ENCODE measurements around the gene STX2. TPM values are rescaled to one million over a fixed set of nuclear protein-coding genes. Genes with fewer than 3 reads are reported as not detected.

STX2 gene
- total and polyA plus RNA-seq, 10 of the 15 experiments (the other 5 are each of a cell fraction or from before 2014, with no cell fraction given): 6.0 to 22.2 (median 10.0) TPM

DNA sequence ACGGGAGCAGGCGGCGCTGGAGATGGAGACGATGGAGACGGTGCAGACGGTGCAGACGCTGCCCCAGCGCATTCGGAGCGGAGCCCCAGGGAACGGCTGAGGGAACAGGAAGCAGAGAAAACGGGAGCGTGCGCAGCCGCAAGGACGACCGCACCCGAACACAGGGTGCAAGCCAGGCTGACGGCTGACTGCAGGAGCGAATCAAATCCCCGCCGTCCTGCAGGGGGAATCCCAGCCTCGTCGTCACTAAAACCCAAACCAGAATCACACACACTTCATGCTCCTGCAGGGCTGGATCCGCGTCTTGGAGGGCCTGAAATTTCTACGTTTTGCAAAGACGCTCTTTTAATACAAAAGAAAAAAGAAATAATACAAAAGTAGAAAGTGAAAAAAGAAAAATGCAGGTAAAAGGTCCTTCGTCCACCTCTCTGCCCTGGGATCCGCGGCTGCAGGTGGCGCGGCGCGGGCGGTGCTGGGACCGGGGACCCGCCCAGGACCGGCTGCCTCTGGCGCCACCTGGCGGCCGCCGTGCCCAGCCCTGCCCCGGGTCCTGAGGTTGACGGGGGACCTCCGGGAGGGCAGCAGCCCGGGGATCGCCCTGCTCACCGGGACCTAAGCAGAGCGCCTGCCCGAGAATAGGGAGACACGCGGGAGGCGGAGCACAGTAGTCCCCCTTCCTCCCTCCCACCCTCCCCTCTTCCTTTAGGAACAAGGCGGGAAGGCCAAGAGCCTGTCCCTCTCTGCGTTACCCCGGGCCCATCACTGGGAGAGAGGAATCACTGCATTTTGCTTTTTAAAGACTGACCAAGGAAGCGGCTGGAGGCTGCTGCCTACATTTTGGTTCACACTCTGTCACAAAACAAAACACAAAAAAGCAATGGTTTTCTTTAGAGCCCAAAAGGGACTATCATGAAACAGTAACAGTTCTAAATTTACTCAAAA lies 20.1 kb downstream of the STX2 start (continued):
- TF ChIP-seq, protein P1, sequence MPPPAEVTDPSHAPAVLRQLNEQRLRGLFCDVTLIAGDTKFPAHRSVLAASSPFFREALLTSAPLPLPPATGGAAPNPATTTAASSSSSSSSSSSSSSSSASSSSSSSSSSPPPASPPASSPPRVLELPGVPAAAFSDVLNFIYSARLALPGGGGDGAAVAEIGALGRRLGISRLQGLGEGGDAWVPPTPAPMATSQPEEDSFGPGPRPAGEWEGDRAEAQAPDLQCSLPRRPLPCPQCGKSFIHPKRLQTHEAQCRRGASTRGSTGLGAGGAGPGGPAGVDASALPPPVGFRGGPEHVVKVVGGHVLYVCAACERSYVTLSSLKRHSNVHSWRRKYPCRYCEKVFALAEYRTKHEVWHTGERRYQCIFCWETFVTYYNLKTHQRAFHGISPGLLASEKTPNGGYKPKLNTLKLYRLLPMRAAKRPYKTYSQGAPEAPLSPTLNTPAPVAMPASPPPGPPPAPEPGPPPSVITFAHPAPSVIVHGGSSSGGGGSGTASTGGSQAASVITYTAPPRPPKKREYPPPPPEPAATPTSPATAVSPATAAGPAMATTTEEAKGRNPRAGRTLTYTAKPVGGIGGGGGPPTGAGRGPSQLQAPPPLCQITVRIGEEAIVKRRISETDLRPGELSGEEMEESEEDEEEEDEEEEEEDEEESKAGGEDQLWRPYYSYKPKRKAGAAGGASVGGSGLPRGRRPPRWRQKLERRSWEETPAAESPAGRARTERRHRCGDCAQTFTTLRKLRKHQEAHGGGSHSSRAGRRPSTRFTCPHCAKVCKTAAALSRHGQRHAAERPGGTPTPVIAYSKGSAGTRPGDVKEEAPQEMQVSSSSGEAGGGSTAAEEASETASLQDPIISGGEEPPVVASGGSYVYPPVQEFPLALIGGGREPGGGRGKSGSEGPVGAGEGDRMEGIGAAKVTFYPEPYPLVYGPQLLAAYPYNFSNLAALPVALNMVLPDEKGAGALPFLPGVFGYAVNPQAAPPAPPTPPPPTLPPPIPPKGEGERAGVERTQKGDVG (CRISPR knock-in tag; IDR thresholded peaks at IDR 0.05): no peak
- no peak for TF ChIP-seq GABPA (IDR thresholded peaks at IDR 0.05; ENCODE audit: low read depth)
- no peak for TF ChIP-seq TCF7 (IDR thresholded peaks at IDR 0.05; ENCODE audit: borderline replicate concordance)
- no peak for TF ChIP-seq NR2C1 (IDR thresholded peaks at IDR 0.05)
- TF ChIP-seq WRNIP1 (IDR thresholded peaks at IDR 0.05; ENCODE audit: borderline replicate concordance, low read depth, low read length): 0 out of 2 replicates have a peak, but pooled peaks have one; percentile 43
- 0 out of 2 replicates have a peak, but pooled peaks have one; percentile 38 for TF ChIP-seq STAT1 (conservative IDR thresholded peaks at IDR 0.05)
- TF ChIP-seq, protein P2, sequence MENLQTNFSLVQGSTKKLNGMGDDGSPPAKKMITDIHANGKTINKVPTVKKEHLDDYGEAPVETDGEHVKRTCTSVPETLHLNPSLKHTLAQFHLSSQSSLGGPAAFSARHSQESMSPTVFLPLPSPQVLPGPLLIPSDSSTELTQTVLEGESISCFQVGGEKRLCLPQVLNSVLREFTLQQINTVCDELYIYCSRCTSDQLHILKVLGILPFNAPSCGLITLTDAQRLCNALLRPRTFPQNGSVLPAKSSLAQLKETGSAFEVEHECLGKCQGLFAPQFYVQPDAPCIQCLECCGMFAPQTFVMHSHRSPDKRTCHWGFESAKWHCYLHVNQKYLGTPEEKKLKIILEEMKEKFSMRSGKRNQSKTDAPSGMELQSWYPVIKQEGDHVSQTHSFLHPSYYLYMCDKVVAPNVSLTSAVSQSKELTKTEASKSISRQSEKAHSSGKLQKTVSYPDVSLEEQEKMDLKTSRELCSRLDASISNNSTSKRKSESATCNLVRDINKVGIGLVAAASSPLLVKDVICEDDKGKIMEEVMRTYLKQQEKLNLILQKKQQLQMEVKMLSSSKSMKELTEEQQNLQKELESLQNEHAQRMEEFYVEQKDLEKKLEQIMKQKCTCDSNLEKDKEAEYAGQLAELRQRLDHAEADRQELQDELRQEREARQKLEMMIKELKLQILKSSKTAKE (IDR thresholded peaks at IDR 0.05; ENCODE audit: low read depth, poor library complexity, severe bottlenecking): no peak
- no peak for TF ChIP-seq JUND (IDR thresholded peaks at IDR 0.05; ENCODE audit: low read depth, low read length)
- TF ChIP-seq CBX5 (IDR thresholded peaks at IDR 0.05; ENCODE audit: low read depth): 0 out of 2 replicates have a peak, but pooled peaks have one; percentile 20
- no peak for TF ChIP-seq POLR2AphosphoS2 (IDR thresholded peaks at IDR 0.05; ENCODE audit: low read depth, low read length)
- TF ChIP-seq, protein P3, sequence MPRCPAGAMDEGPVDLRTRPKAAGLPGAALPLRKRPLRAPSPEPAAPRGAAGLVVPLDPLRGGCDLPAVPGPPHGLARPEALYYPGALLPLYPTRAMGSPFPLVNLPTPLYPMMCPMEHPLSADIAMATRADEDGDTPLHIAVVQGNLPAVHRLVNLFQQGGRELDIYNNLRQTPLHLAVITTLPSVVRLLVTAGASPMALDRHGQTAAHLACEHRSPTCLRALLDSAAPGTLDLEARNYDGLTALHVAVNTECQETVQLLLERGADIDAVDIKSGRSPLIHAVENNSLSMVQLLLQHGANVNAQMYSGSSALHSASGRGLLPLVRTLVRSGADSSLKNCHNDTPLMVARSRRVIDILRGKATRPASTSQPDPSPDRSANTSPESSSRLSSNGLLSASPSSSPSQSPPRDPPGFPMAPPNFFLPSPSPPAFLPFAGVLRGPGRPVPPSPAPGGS (IDR thresholded peaks at IDR 0.05; ENCODE audit: borderline replicate concordance, insufficient read depth, low read depth, low read length, poor library complexity, severe bottlenecking): no peak
- peak; percentile 14; the same call in 1 of the 2 replicates for TF ChIP-seq PAX5 (IDR thresholded peaks at IDR 0.05; ENCODE audit: borderline replicate concordance, low read depth, low read length)
- TF ChIP-seq CREB1 (IDR thresholded peaks at IDR 0.05; ENCODE audit: low read depth): peak; percentile 61; the same call in 1 of the 2 replicates
- no peak for TF ChIP-seq CHD2 (IDR thresholded peaks at IDR 0.05; ENCODE audit: borderline replicate concordance, low read depth, low read length)
- TF ChIP-seq, protein P4, sequence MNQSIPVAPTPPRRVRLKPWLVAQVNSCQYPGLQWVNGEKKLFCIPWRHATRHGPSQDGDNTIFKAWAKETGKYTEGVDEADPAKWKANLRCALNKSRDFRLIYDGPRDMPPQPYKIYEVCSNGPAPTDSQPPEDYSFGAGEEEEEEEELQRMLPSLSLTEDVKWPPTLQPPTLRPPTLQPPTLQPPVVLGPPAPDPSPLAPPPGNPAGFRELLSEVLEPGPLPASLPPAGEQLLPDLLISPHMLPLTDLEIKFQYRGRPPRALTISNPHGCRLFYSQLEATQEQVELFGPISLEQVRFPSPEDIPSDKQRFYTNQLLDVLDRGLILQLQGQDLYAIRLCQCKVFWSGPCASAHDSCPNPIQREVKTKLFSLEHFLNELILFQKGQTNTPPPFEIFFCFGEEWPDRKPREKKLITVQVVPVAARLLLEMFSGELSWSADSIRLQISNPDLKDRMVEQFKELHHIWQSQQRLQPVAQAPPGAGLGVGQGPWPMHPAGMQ (IDR thresholded peaks at IDR 0.05; ENCODE audit: borderline replicate concordance): no peak
- TF ChIP-seq, protein P5, sequence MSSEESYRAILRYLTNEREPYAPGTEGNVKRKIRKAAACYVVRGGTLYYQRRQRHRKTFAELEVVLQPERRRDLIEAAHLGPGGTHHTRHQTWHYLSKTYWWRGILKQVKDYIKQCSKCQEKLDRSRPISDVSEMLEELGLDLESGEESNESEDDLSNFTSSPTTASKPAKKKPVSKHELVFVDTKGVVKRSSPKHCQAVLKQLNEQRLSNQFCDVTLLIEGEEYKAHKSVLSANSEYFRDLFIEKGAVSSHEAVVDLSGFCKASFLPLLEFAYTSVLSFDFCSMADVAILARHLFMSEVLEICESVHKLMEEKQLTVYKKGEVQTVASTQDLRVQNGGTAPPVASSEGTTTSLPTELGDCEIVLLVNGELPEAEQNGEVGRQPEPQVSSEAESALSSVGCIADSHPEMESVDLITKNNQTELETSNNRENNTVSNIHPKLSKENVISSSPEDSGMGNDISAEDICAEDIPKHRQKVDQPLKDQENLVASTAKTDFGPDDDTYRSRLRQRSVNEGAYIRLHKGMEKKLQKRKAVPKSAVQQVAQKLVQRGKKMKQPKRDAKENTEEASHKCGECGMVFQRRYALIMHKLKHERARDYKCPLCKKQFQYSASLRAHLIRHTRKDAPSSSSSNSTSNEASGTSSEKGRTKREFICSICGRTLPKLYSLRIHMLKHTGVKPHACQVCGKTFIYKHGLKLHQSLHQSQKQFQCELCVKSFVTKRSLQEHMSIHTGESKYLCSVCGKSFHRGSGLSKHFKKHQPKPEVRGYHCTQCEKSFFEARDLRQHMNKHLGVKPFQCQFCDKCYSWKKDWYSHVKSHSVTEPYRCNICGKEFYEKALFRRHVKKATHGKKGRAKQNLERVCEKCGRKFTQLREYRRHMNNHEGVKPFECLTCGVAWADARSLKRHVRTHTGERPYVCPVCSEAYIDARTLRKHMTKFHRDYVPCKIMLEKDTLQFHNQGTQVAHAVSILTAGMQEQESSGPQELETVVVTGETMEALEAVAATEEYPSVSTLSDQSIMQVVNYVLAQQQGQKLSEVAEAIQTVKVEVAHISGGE (CRISPR knock-in tag; IDR thresholded peaks at IDR 0.05): no peak

Data from GM12878 (cell line).